K562 (cell line): ENCODE results near the gene SNX19. TPM values are rescaled to one million over a fixed set of nuclear protein-coding genes. Genes with fewer than 3 reads are reported as not detected.

Experiments used
- ATAC-seq: fragments of 200-7000 bp; cut with Tn5 transposase; 3 replicates; pipeline ENCODE4 v1.9.1; 2020; ENCODE audit warnings: moderate library complexity
- BruUV-seq: library from RNA; stranded (reverse); fragments of 400-500 nt; replicated peaks from 2 replicates; lab custom pipeline; 2021; lab: Mats Ljungman, UMichigan
- CTCF ChIA-PET: fragments of 300-600 bp; formaldehyde crosslinking; extraction: SDS; loops from one replicate; lab custom pipeline; 2021; ENCODE audit warnings: low intra/inter-chr PET ratio; lab: Yijun Ruan, JAX
- POLR2A ChIA-PET: fragments of 300-600, 350-650 bp; sonication (Branson Sonifier 250); formaldehyde crosslinking; extraction: SDS; loops from one replicate; lab custom pipeline; 2021; ENCODE audit warnings: antibody characterized with exemption, inconsistent platforms; lab: Yijun Ruan, JAX
- DNase-seq, 4 experiments: peaks; one replicate each; pipeline versions ENCODE4 v3.0.0 to v3.0.0-alpha.2; 2011 to 2018; ENCODE audit warnings: low spot score in 3 of 4, mixed read lengths in 3 of 4; ENCODE audit errors: extremely low read depth in 1 of 4
- FAIRE-seq: peaks from 2 replicates; lab custom pipeline; 2011; peaks lifted over from hg19 to GRCh38; lab: Jason Lieb, UNC
- H2AFZ ChIP-seq: 2 replicates; pipeline ENCODE4 v1.6.0; 2011; ENCODE audit warnings: low read depth, low read length, control low read depth, inconsistent platforms
- H3K27ac ChIP-seq: fragments of 200-600 bp; 3 replicates; pipeline ENCODE4 v1.8.0; 2011; ENCODE audit warnings: low read depth, mild to moderate bottlenecking, control low read depth, inconsistent platforms, low read length, moderate library complexity, mixed read lengths; ENCODE audit errors: extremely low read depth
- H3K27me3 ChIP-seq, 2 experiments: fragments of 300-600 bp in 1 of 2; 2 replicates in 1 of 2; 3 replicates in 1 of 2; pipeline versions ENCODE4 v1.6.0 to v1.8.0; 2011; ENCODE audit warnings: inconsistent platforms in 2 of 2, low read length in 2 of 2, mild to moderate bottlenecking in 1 of 2, mixed read lengths in 1 of 2, moderate library complexity in 1 of 2; ENCODE audit not compliant: control insufficient read depth in 2 of 2, insufficient read depth in 2 of 2
- H3K36me3 ChIP-seq: fragments of 300-600 bp; 3 replicates; pipeline ENCODE4 v1.8.0; 2011; ENCODE audit warnings: mild to moderate bottlenecking, low read length, inconsistent platforms; ENCODE audit not compliant: control insufficient read depth, insufficient read depth
- H3K4me1 ChIP-seq, 2 experiments: fragments of 200-600 bp in 1 of 2; replicated peaks in 1 of 2; 2 replicates in 1 of 2; 3 replicates in 1 of 2; pipeline versions ENCODE4 v1.5.1 to v1.8.0; 2011; ENCODE audit warnings: inconsistent platforms in 2 of 2, low read length in 2 of 2, mild to moderate bottlenecking in 1 of 2, mixed read lengths in 1 of 2, moderate library complexity in 1 of 2; ENCODE audit not compliant: control insufficient read depth in 2 of 2, insufficient read depth in 2 of 2
- H3K4me2 ChIP-seq: 2 replicates; pipeline ENCODE4 v1.6.1; 2011; ENCODE audit warnings: low read length, control low read depth, inconsistent platforms, mixed read lengths; ENCODE audit not compliant: insufficient read depth
- H3K4me3 ChIP-seq: fragments of 200-600 bp; sonication (generic), shearing (Covaris generic); 2 replicates; pipeline ENCODE4 v1.5.1; 2016; ENCODE audit warnings: control low read depth, inconsistent platforms
- H3K79me2 ChIP-seq: fragments of 200-600 bp; 3 replicates; pipeline ENCODE4 v1.8.0; 2011; ENCODE audit warnings: low read length, inconsistent platforms; ENCODE audit not compliant: control insufficient read depth, insufficient read depth
- H3K9ac ChIP-seq, 2 experiments: 2 replicates each; pipeline versions ENCODE4 v1.6.0 to v1.6.1; 2011; ENCODE audit warnings: low read depth in 2 of 2, low read length in 2 of 2, control low read depth in 1 of 2, inconsistent platforms in 1 of 2, mild to moderate bottlenecking in 1 of 2, mixed read lengths in 1 of 2; ENCODE audit not compliant: insufficient read depth in 1 of 2
- H3K9me1 ChIP-seq: one replicate; pipeline ENCODE4 v1.6.0; 2011; ENCODE audit warnings: inconsistent platforms, mild to moderate bottlenecking, low read length, moderate library complexity; ENCODE audit not compliant: control insufficient read depth, insufficient read depth
- H3K9me3 ChIP-seq: replicated peaks from 2 replicates; pipeline ENCODE4 v1.5.1; 2011; ENCODE audit warnings: low read depth, low read length, inconsistent platforms; ENCODE audit not compliant: control insufficient read depth, insufficient read depth
- H4K20me1 ChIP-seq: replicated peaks from 2 replicates; pipeline ENCODE4 v1.6.1; 2011; ENCODE audit warnings: low read length, inconsistent platforms, mixed read lengths; ENCODE audit not compliant: control insufficient read depth, insufficient read depth
- IFI16 ChIP-seq: fragments of 250-450 bp; sonication (Bioruptor Pico); IDR thresholded peaks from 2 replicates; pipeline ENCODE4 v2.1.2; 2022; ENCODE audit warnings: mild to moderate bottlenecking, inconsistent platforms
- MAFG ChIP-seq: fragments of 450-650 bp; conservative IDR thresholded peaks from 2 replicates; pipeline ENCODE4 v1.6.1; 2016; ENCODE audit warnings: missing genetic modification characterization, missing compliant biosample characterization
- SETDB1 ChIP-seq: IDR thresholded peaks from one replicate; pipeline ENCODE4 v1.6.1; 2012; ENCODE audit warnings: low read length, control low read depth, inconsistent platforms
- WGBS: fragments of 100-300 bp; shearing (Covaris generic); methylation state at CpG from one replicate; pipeline ENCODE4 v1.1.6; 2016; ENCODE audit warnings: low coverage, mixed read lengths; ENCODE audit not compliant: insufficient coverage; ENCODE audit errors: missing lambda C conversion rate; 5-methylcytosine and 5-hydroxymethylcytosine counted together
- in situ Hi-C: fragments of 300-500 bp; cut with MboI; formaldehyde crosslinking; loops from 4 replicates; pipeline ENCODE4 v1.15.0; 2018; ENCODE audit warnings: inconsistent platforms, mixed read lengths
- intact Hi-C: fragments of 100-400 bp; cut with micrococcal nuclease; formaldehyde crosslinking; loops from 2 replicates; pipeline ENCODE4 v1.14.2; 2022
- polyA plus RNA-seq, 8 experiments: library from polyadenylated mRNA; depleted of rRNA in 4 of 8; stranded (reverse) in 5 of 8; unstranded in 3 of 8; fragments of >200 nt; fragmentation: Nextera tagmentation in 2 of 8; fragmentation: Illumina TruSeq in 1 of 8; extraction: Ambion mirVana in 2 of 8; extraction: Trizol in 1 of 8; gene quantifications; 2 replicates each; pipeline versions ENCODE4 v1.2.1 to v1.2.3, GENCODE V29; 2011 to 2014; ENCODE audit warnings: inconsistent platforms in 1 of 8, missing spikeins in 1 of 8
- total RNA-seq, 7 experiments: library from RNA; depleted of rRNA in 6 of 7; stranded (reverse); fragments of >200 nt in 6 of 7; fragmentation: Illumina TruSeq in 2 of 7; extraction: Trizol in 2 of 7; gene quantifications; 2 replicates each; pipeline versions ENCODE4 v1.2.1 to v1.2.3, GENCODE V29; 2011 to 2021; ENCODE audit warnings: low replicate concordance in 1 of 7
- TF ChIP-seq, protein P1 (sequence below): fragments of 250-450 bp; sonication (Bioruptor Pico); IDR thresholded peaks from 2 replicates; pipeline ENCODE4 v1.9.0; 2021; ENCODE audit warnings: mild to moderate bottlenecking
- TF ChIP-seq, protein P2 (sequence below): fragments of 250-450 bp; sonication (Bioruptor Pico); IDR thresholded peaks from 2 replicates; pipeline ENCODE4 v1.4.0; 2020; ENCODE audit warnings: mild to moderate bottlenecking, moderate library complexity

SNX19 gene
- total and polyA plus RNA-seq, 9 of the 15 experiments (the other 6 are each of a cell fraction or from before 2014, with no cell fraction given): 2.2 to 31.3 (median 19.6) TPM

- no peaks in the 10 kb centered on the region for H4K20me1 ChIP-seq
- no peak overlapping the region for H3K4me3 ChIP-seq
- H3K9ac ChIP-seq: no peak overlapping the region
- CTCF ChIA-PET: no interaction called here
- intact Hi-C loops (no loop called here), in situ Hi-C loops (no loop called here)
- no peak overlapping the region for H3K27ac ChIP-seq
- POLR2A ChIA-PET: no interaction called here
- H3K27me3 ChIP-seq: no peaks in the 10 kb centered on the region
- H3K9me3 ChIP-seq: no peaks in the 10 kb centered on the region
- no peaks in the 10 kb centered on the region for H3K9me1 ChIP-seq
- DNase-seq (no peak), FAIRE-seq (no peak), ATAC-seq (no peak)
- H2AFZ ChIP-seq: no peak overlapping the region
- no TSS peak for BruUV-seq
- 0% methylated on average over 6 of the region's 6 CpGs for WGBS
- no peak overlapping the region for H3K4me2 ChIP-seq
- no peaks in the 10 kb centered on the region for H3K79me2 ChIP-seq
- no peaks in the 10 kb centered on the region for H3K36me3 ChIP-seq
- no peak for TF ChIP-seq MAFG (tag)
- TF ChIP-seq, protein P1, sequence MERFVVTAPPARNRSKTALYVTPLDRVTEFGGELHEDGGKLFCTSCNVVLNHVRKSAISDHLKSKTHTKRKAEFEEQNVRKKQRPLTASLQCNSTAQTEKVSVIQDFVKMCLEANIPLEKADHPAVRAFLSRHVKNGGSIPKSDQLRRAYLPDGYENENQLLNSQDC (CRISPR knock-in tag): no peak
- TF ChIP-seq, protein P2, sequence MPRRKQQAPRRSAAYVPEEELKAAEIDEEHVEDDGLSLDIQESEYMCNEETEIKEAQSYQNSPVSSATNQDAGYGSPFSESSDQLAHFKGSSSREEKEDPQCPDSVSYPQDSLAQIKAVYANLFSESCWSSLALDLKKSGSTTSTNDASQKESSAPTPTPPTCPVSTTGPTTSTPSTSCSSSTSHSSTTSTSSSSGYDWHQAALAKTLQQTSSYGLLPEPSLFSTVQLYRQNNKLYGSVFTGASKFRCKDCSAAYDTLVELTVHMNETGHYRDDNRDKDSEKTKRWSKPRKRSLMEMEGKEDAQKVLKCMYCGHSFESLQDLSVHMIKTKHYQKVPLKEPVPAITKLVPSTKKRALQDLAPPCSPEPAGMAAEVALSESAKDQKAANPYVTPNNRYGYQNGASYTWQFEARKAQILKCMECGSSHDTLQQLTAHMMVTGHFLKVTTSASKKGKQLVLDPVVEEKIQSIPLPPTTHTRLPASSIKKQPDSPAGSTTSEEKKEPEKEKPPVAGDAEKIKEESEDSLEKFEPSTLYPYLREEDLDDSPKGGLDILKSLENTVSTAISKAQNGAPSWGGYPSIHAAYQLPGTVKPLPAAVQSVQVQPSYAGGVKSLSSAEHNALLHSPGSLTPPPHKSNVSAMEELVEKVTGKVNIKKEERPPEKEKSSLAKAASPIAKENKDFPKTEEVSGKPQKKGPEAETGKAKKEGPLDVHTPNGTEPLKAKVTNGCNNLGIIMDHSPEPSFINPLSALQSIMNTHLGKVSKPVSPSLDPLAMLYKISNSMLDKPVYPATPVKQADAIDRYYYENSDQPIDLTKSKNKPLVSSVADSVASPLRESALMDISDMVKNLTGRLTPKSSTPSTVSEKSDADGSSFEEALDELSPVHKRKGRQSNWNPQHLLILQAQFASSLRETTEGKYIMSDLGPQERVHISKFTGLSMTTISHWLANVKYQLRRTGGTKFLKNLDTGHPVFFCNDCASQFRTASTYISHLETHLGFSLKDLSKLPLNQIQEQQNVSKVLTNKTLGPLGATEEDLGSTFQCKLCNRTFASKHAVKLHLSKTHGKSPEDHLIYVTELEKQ: no peak
- no peak for TF ChIP-seq SETDB1
- no peak for TF ChIP-seq IFI16 (CRISPR knock-in tag)
- no peaks in the 10 kb centered on the region for H3K4me1 ChIP-seq
Measured at GRCh38 chr11:130947889-130948288, 31.6 kb upstream of the SNX19 start.
